C4-2B (cell line): ENCODE results near the gene TGIF2.

Experiments
- ZFX ChIP-seq: fragments of 450-650 bp; IDR thresholded peaks from 2 replicates; pipeline ENCODE4 v1.6.1; 2017
- TF ChIP-seq, protein P1 (sequence below): fragments of 450-650 bp; conservative IDR thresholded peaks from 2 replicates; pipeline ENCODE4 v1.5.1; 2017; ENCODE audit warnings: mild to moderate bottlenecking

GRCh38 chr20:36641506-36641843, 68.1 kb downstream of the TGIF2 start:
- TF ChIP-seq, protein P1, sequence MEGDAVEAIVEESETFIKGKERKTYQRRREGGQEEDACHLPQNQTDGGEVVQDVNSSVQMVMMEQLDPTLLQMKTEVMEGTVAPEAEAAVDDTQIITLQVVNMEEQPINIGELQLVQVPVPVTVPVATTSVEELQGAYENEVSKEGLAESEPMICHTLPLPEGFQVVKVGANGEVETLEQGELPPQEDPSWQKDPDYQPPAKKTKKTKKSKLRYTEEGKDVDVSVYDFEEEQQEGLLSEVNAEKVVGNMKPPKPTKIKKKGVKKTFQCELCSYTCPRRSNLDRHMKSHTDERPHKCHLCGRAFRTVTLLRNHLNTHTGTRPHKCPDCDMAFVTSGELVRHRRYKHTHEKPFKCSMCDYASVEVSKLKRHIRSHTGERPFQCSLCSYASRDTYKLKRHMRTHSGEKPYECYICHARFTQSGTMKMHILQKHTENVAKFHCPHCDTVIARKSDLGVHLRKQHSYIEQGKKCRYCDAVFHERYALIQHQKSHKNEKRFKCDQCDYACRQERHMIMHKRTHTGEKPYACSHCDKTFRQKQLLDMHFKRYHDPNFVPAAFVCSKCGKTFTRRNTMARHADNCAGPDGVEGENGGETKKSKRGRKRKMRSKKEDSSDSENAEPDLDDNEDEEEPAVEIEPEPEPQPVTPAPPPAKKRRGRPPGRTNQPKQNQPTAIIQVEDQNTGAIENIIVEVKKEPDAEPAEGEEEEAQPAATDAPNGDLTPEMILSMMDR: no peak
- TF ChIP-seq ZFX: no peak
